Measurements from ENCODE around the gene ZFR.

- TF ChIP-seq POLR2A (IDR thresholded peaks at IDR 0.05) (no peak), CTCF (IDR thresholded peaks at IDR 0.05) (no peak)
Measured at GRCh38 chr5:32449262-32449661, 4.7 kb upstream of the ZFR start.
